ENCODE results near the gene ZNF429.
A peak's percentile ranks its signal among the peaks of the same experiment; 100 is the strongest.
"Not testable (repeated sequence)": the region's sequence is repeated elsewhere in the genome, so short reads cannot be mapped to it uniquely, and the experiment has no call there.

ZNF429 gene

GRCh38 chr19:21566073-21566472 is 60.7 kb downstream of the ZNF429 start:
- Histone ChIP-seq H3K27ac (ENCODE audit: insufficient read depth in 1 of 2, low read depth in 1 of 2, low read length in 2 of 2, poor library complexity in 1 of 2, severe bottlenecking in 2 of 2) (no peak overlapping the region), H3K9me3 (ENCODE audit: control extremely low read depth in 1 of 5, control insufficient read depth in 4 of 5, insufficient read depth in 2 of 5, low read depth in 1 of 5, low read length in 4 of 5) (peaks cover 0 to 24% (median 0%) of the 10 kb centered on the region in 5 experiments), H3K4me3 (ENCODE audit: control insufficient read depth in 1 of 7, extremely low read depth in 1 of 7, insufficient read depth in 4 of 7, low read depth in 2 of 7, low read length in 6 of 7) (no peak overlapping the region), H3K4me1 (ENCODE audit: control extremely low read depth in 1 of 4, control insufficient read depth in 4 of 4, insufficient read depth in 4 of 4, low read length in 3 of 4) (peaks cover 0 to 12% (median 0%) of the 10 kb centered on the region in 4 experiments), H3K27me3 (replicated peaks in 2 of 5; ENCODE audit: control insufficient read depth in 4 of 5, insufficient read depth in 5 of 5, low read length in 4 of 5) (no peaks in the 10 kb centered on the region), H3K36me3 (ENCODE audit: control insufficient read depth in 4 of 4, insufficient read depth in 4 of 4, low read length in 3 of 4) (peaks cover 0 to 17% (median 0%) of the 10 kb centered on the region in 4 experiments)
- WGBS (ENCODE audit: insufficient coverage): 73% methylated on average over 2 of the region's 3 CpGs
- ChIA-PET POLR2A (no interaction called here), CTCF (interaction anchor here (1.2 to 1.5 kb wide), 2 partner anchors 14 to 61 kb away, joined by 3 to 6 read pairs; partner anchors contain the start of gene ZNF429)
- DNase-seq: peak in 1 of 3 donors; percentile 16

- not testable (repeated sequence) for H3K36me3 ChIP-seq (ENCODE audit: control insufficient read depth in 4 of 4, insufficient read depth in 4 of 4, low read length in 3 of 4); H3K27me3 ChIP-seq (replicated peaks in 2 of 5; ENCODE audit: control insufficient read depth in 4 of 5, insufficient read depth in 5 of 5, low read length in 4 of 5); DNase-seq
- peak overlapping the region in 2 of 7 experiments; percentile 12 to 61 for H3K4me3 ChIP-seq (ENCODE audit: control insufficient read depth in 1 of 7, extremely low read depth in 1 of 7, insufficient read depth in 4 of 7, low read depth in 2 of 7, low read length in 6 of 7)
- POLR2A ChIA-PET: interaction anchor here (1.2 kb wide), 1 partner anchor 37 kb away, joined by 3 read pairs; no protein-coding TSS in a partner anchor
- WGBS (ENCODE audit: insufficient coverage): 80% methylated on average over 3 of the region's 4 CpGs
- H3K27ac ChIP-seq (ENCODE audit: insufficient read depth in 1 of 2, low read depth in 1 of 2, low read length in 2 of 2, poor library complexity in 1 of 2, severe bottlenecking in 2 of 2): peak overlapping the region in 1 of 2 experiments; percentile 42
- H3K4me1 ChIP-seq (ENCODE audit: control extremely low read depth in 1 of 4, control insufficient read depth in 4 of 4, insufficient read depth in 4 of 4, low read length in 3 of 4): peaks cover 0 to 12% (median 0%) of the 10 kb centered on the region in 4 experiments
- CTCF ChIA-PET: interaction anchor here (1.5 kb wide), 1 partner anchor 12 kb away, joined by 6 read pairs; no protein-coding TSS in a partner anchor
- peaks cover 0 to 26% (median 0%) of the 10 kb centered on the region in 5 experiments for H3K9me3 ChIP-seq (ENCODE audit: control extremely low read depth in 1 of 5, control insufficient read depth in 4 of 5, insufficient read depth in 2 of 5, low read depth in 1 of 5, low read length in 4 of 5)
These were observed 62.4 kb downstream of the ZNF429 start for GRCh38 chr19:21567806-21568205.

- Histone ChIP-seq H3K27ac (ENCODE audit: insufficient read depth in 1 of 2, low read depth in 1 of 2, low read length in 2 of 2, poor library complexity in 1 of 2, severe bottlenecking in 2 of 2) (peak overlapping the region in 1 of 2 experiments; percentile 92), H3K4me3 (ENCODE audit: control insufficient read depth in 1 of 7, extremely low read depth in 1 of 7, insufficient read depth in 4 of 7, low read depth in 2 of 7, low read length in 6 of 7) (peak overlapping the region in 6 of 7 experiments; percentile 49 to 84 (median 70)), H3K27me3 (replicated peaks in 2 of 5; ENCODE audit: control insufficient read depth in 4 of 5, insufficient read depth in 5 of 5, low read length in 4 of 5) (no peaks in the 10 kb centered on the region), H3K36me3 (ENCODE audit: control insufficient read depth in 4 of 4, insufficient read depth in 4 of 4, low read length in 3 of 4) (no peaks in the 10 kb centered on the region), H3K4me1 (ENCODE audit: control extremely low read depth in 1 of 4, control insufficient read depth in 4 of 4, insufficient read depth in 4 of 4, low read length in 3 of 4) (peaks cover 0 to 12% (median 0%) of the 10 kb centered on the region in 4 experiments), H3K9me3 (ENCODE audit: control extremely low read depth in 1 of 5, control insufficient read depth in 4 of 5, insufficient read depth in 2 of 5, low read depth in 1 of 5, low read length in 4 of 5) (peaks cover 0 to 26% (median 0%) of the 10 kb centered on the region in 5 experiments)
- POLR2A ChIA-PET: interaction anchor here (1.0 to 2.1 kb wide), 5 partner anchors 17 to 109 kb away, joined by 3 to 10 read pairs (median 9); partner anchors contain the start of gene ZNF429
- DNase-seq: peak; percentile 96 to 98 (median 97)
- WGBS (ENCODE audit: insufficient coverage): 67% methylated on average over 18 of the region's 21 CpGs
- CTCF ChIA-PET: interaction anchor here (0.6 to 1.9 kb wide), 9 partner anchors 12 to 110 kb away, joined by 3 to 6 read pairs (median 3); partner anchors contain the start of gene ZNF429
These were observed 63.6 kb downstream of the ZNF429 start for GRCh38 chr19:21568816-21569493.

GRCh38 chr19:21569494-21569865 is 64.1 kb downstream of the ZNF429 start:
- peaks cover 0 to 12% (median 0%) of the 10 kb centered on the region in 4 experiments for H3K4me1 ChIP-seq (ENCODE audit: control extremely low read depth in 1 of 4, control insufficient read depth in 4 of 4, insufficient read depth in 4 of 4, low read length in 3 of 4)
- no peaks in the 10 kb centered on the region for H3K36me3 ChIP-seq (ENCODE audit: control insufficient read depth in 4 of 4, insufficient read depth in 4 of 4, low read length in 3 of 4)
- no peaks in the 10 kb centered on the region for H3K27me3 ChIP-seq (replicated peaks in 2 of 5; ENCODE audit: control insufficient read depth in 4 of 5, insufficient read depth in 5 of 5, low read length in 4 of 5)
- ChIA-PET CTCF (interaction anchor here (0.6 to 1.9 kb wide), 9 partner anchors 11 to 110 kb away, joined by 3 to 6 read pairs (median 3); partner anchors contain the start of gene ZNF429), POLR2A (interaction anchor here (1.0 to 2.1 kb wide), 5 partner anchors 17 to 109 kb away, joined by 3 to 10 read pairs (median 9); partner anchors contain the start of gene ZNF429)
- peak overlapping the region in 1 of 2 experiments; percentile 92 for H3K27ac ChIP-seq (ENCODE audit: insufficient read depth in 1 of 2, low read depth in 1 of 2, low read length in 2 of 2, poor library complexity in 1 of 2, severe bottlenecking in 2 of 2)
- DNase-seq: peak in 2 of 3 donors; percentile 62 to 86
- peak overlapping the region in 5 of 7 experiments; percentile 44 to 84 (median 70) for H3K4me3 ChIP-seq (ENCODE audit: control insufficient read depth in 1 of 7, extremely low read depth in 1 of 7, insufficient read depth in 4 of 7, low read depth in 2 of 7, low read length in 6 of 7)
- H3K9me3 ChIP-seq (ENCODE audit: control extremely low read depth in 1 of 5, control insufficient read depth in 4 of 5, insufficient read depth in 2 of 5, low read depth in 1 of 5, low read length in 4 of 5): peaks cover 0 to 25% (median 0%) of the 10 kb centered on the region in 5 experiments
- 88% methylated on average over 16 of the region's 16 CpGs for whole genome bisulfite sequencing (ENCODE audit: insufficient coverage)

- ChIA-PET CTCF (interaction anchor here (1.7 to 2.0 kb wide), 2 partner anchors 9 to 14 kb away, joined by 4 to 6 read pairs; no protein-coding TSS in a partner anchor), POLR2A (no interaction called here)
- Histone ChIP-seq H3K4me3 (ENCODE audit: control insufficient read depth in 1 of 7, extremely low read depth in 1 of 7, insufficient read depth in 4 of 7, low read depth in 2 of 7, low read length in 6 of 7) (no peak overlapping the region), H3K36me3 (ENCODE audit: control insufficient read depth in 4 of 4, insufficient read depth in 4 of 4, low read length in 3 of 4) (no peaks in the 10 kb centered on the region), H3K27me3 (replicated peaks in 2 of 5; ENCODE audit: control insufficient read depth in 4 of 5, insufficient read depth in 5 of 5, low read length in 4 of 5) (no peaks in the 10 kb centered on the region), H3K27ac (ENCODE audit: insufficient read depth in 1 of 2, low read depth in 1 of 2, low read length in 2 of 2, poor library complexity in 1 of 2, severe bottlenecking in 2 of 2) (no peak overlapping the region), H3K9me3 (ENCODE audit: control extremely low read depth in 1 of 5, control insufficient read depth in 4 of 5, insufficient read depth in 2 of 5, low read depth in 1 of 5, low read length in 4 of 5) (peaks cover 0 to 25% (median 0%) of the 10 kb centered on the region in 5 experiments), H3K4me1 (ENCODE audit: control extremely low read depth in 1 of 4, control insufficient read depth in 4 of 4, insufficient read depth in 4 of 4, low read length in 3 of 4) (peaks cover 0 to 12% (median 0%) of the 10 kb centered on the region in 4 experiments)
- WGBS (ENCODE audit: insufficient coverage): 86% methylated on average over 2 of the region's 2 CpGs
- no peak for DNase-seq
These were observed 65.9 kb downstream of the ZNF429 start for GRCh38 chr19:21571316-21571715.

GRCh38 chr19:21574607-21575006 is 69.2 kb downstream of the ZNF429 start:
- DNase-seq: no peak
- peaks cover 0 to 14% (median 0%) of the 10 kb centered on the region in 5 experiments for H3K9me3 ChIP-seq (ENCODE audit: control extremely low read depth in 1 of 5, control insufficient read depth in 4 of 5, insufficient read depth in 2 of 5, low read depth in 1 of 5, low read length in 4 of 5)
- ChIA-PET CTCF (interaction anchor here (0.8 to 1.5 kb wide), 4 partner anchors 9 to 91 kb away, joined by 3 to 8 read pairs (median 4); no protein-coding TSS in a partner anchor), POLR2A (no interaction called here)
- H3K4me3 ChIP-seq (ENCODE audit: control insufficient read depth in 1 of 7, extremely low read depth in 1 of 7, insufficient read depth in 4 of 7, low read depth in 2 of 7, low read length in 6 of 7): no peak overlapping the region
- 55% methylated on average over 1 of the region's 2 CpGs for WGBS (ENCODE audit: insufficient coverage)
- no peaks in the 10 kb centered on the region for H3K36me3 ChIP-seq (ENCODE audit: control insufficient read depth in 4 of 4, insufficient read depth in 4 of 4, low read length in 3 of 4)
- H3K27me3 ChIP-seq (replicated peaks in 2 of 5; ENCODE audit: control insufficient read depth in 4 of 5, insufficient read depth in 5 of 5, low read length in 4 of 5): no peaks in the 10 kb centered on the region
- H3K4me1 ChIP-seq (ENCODE audit: control extremely low read depth in 1 of 4, control insufficient read depth in 4 of 4, insufficient read depth in 4 of 4, low read length in 3 of 4): peaks cover 0 to 4% (median 0%) of the 10 kb centered on the region in 4 experiments
- H3K27ac ChIP-seq (ENCODE audit: insufficient read depth in 1 of 2, low read depth in 1 of 2, low read length in 2 of 2, poor library complexity in 1 of 2, severe bottlenecking in 2 of 2): no peak overlapping the region

Measured in common myeloid progenitor, CD34-positive (primary cell).